Measurements from ENCODE around the gene RSPH6A. TPM values are rescaled to one million over a fixed set of nuclear protein-coding genes. Genes with fewer than 3 reads are reported as not detected.

RSPH6A gene
- total RNA-seq, result not detected

DNA sequence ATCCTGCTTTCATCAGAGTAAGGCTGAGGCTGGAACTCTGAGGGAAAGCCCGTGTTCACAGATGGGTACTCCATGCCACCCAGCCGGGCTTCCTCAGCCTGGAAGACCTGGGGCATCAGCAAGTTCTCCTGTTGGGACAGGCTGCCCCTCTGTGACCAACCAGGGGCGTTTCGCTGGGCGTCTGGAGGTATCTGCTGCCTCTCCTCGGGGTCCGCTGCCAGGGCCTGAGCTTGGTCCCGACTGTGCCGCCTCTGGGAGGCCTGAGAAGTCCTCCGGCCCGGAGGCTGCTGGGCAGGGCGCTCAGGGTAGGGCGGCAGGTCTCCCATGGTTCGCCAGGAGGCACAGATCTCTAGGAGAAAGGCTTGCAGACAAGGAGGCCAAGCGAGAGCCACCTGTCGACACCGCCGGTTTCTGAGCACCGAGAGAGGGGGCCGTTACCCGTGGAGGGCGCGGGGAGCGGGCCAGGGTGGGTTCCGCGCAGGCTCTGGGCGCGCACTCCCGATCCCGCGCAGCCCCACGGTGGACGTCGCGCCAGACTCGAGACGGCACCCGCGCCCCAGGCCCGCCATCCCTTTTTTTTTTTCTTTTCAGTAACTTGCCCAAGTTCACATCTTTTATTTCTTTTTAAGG is at the start of gene RSPH6A:
TSS of gene RSPH6A (minus strand) at position 458 of the 630 bp plus-strand sequence. CDS start at position 326, 132 bp downstream.
- DNase-seq (ENCODE audit: low spot score in 2 of 2) (no peak), FAIRE-seq (no peak)

DNA sequence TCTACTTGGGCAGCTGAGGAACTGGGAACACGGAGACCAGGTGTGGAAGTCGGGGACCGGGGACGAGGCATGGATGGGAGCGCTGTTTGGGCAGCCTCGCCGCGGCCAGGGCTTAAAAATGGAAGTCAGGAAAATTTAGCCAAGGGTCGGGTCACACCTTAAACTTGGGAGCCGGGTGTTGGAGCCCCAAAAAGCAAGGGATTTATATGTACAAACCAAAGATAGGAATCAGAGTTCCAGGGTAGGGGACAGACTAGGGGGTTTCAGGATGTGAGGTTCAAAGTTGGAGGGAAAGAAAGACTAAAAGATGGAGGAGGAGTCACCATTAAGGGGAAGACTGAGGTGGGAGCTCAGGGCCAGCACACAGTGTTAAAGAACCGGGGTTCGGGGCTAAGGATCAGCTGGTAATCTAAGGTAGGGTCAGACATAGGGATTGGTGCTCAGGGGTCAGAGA is 49.5 kb upstream of the RSPH6A start:
- no peak for FAIRE-seq
- DNase-seq (ENCODE audit: low spot score in 2 of 2), result no peak

DNA sequence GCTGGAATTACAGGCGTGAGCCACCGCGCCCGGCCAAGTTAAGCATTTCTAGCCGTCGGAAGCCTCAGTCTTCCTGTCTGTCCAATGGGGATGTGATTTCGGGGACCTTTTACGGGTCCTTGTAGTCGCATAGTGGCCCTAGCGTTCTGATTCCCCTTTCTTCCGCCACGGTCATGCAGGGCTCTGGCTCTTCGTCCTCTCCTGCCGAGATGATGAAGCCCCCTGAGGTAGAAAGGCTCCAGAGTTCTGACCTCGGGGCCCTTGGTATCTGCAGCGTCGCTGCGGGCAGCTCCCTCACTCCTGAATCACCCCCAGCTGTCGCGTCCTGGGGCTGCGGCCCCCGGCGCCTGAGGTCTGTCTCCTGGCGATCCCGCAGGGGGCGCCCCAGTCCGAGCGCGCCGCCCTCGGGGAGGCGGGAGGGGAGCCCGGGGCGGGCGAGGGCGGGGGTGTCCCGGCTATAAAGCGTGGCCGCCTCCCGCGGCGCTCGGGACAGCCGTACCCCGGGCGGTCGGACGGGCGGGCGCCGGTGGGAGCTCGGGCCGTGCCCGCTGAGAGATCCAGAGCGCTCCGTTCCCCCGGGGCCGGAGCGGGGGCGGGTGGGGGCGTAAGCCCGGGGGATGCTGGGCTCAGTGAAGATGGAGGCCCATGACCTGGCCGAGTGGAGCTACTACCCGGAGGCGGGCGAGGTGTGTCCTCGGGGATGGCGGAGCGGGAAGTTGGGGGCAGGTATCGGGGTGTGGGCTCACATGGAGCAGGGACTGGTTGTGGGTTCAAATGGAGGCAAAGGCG is 48.9 kb upstream of the RSPH6A start, which contains the start of gene FOXA3:
TSS of gene FOXA3 (plus strand) at position 487 of the 789 bp plus-strand sequence. CDS start at position 618, 131 bp downstream.
- DNase-seq (ENCODE audit: low spot score in 2 of 2) (peak; percentile 71 to 75), FAIRE-seq (no peak)

DNA sequence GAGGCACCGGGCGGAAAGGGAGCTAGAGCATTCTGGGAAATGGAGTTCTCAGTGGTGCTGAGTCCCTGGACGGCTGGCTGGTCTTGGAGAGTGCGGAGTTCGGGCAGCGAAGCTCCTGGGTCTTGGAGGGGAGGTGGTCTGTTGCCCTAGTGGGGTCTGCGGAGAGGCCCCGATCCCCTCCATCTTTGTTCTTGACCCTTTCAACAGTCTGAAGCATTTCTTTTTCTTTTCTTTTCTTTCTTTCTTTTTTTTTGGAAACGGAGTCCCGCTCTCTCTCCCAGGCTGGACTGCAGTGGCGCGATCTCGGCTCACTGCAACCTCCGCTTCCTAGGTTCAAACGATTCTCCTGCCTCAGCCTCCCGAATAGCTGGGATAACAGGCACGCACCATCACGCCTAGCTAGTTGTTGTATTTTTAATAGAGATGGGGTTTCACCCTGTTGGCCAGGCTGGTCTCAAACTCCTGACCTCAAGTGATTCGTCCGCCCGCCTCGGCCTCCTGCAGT is 48.3 kb upstream of the RSPH6A start:
- DNase-seq (ENCODE audit: low spot score in 2 of 2) (no peak), FAIRE-seq (no peak)

DNA sequence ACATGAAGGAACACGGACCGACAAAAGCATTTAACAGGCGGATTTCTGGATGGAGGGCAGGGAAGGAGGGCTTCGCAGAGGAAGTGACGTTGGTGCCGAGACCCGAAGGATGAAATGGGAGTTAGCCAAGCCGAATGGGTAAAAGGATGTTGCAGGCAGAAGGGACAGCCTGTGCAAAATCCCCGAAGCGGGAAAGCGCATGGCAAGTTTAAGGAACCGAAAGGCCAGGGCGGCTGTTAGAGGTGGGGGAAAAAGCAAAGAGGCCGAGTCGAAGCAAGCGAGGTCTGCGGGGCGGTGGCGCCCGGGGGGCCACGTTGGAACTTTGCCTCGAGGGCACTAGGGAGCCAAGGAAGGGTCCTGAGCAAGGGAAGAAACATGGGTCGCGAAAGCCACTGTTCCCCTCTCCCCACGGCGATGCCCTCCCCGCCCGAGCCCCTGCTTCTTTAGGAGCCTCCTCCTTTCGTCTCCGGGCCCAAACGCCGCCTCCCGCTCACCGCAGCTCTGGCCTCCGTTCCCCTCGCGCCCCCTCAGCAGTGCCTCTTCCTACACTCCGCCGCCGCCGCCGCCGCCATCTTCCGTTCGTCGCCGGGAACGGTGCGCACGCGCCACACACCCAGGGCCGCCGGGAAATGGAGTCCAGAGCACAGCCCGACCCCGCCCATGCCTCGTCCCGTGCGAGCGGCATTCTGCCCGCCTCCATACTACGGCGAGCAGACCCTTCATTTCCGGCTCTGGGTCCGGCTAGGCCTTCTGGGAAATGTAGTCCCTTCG is 47.6 kb upstream of the RSPH6A start, which contains the start of gene SYMPK:
TSS of gene SYMPK (minus strand) at position 584 of the 771 bp plus-strand sequence. CDS start 8,652 bp downstream, outside the sequence.
- FAIRE-seq, result peak; percentile 48
- peak; percentile 100 for DNase-seq (ENCODE audit: low spot score in 2 of 2)

DNA sequence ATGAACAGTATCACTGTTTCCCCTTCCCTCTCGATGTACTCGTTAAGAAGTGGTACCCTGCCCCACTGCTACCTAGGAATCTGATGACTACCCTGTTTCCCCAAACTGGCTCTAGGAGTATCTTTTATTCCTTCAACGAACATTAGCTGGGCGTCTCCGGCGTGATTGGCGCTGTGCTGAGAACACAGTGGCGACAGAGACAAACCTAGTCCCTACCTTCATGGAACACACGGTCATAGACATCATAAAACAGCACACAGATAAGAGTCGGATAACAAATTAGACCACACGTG is 47.1 kb upstream of the RSPH6A start:
- FAIRE-seq (no peak), DNase-seq (ENCODE audit: low spot score in 2 of 2) (no peak)

DNA sequence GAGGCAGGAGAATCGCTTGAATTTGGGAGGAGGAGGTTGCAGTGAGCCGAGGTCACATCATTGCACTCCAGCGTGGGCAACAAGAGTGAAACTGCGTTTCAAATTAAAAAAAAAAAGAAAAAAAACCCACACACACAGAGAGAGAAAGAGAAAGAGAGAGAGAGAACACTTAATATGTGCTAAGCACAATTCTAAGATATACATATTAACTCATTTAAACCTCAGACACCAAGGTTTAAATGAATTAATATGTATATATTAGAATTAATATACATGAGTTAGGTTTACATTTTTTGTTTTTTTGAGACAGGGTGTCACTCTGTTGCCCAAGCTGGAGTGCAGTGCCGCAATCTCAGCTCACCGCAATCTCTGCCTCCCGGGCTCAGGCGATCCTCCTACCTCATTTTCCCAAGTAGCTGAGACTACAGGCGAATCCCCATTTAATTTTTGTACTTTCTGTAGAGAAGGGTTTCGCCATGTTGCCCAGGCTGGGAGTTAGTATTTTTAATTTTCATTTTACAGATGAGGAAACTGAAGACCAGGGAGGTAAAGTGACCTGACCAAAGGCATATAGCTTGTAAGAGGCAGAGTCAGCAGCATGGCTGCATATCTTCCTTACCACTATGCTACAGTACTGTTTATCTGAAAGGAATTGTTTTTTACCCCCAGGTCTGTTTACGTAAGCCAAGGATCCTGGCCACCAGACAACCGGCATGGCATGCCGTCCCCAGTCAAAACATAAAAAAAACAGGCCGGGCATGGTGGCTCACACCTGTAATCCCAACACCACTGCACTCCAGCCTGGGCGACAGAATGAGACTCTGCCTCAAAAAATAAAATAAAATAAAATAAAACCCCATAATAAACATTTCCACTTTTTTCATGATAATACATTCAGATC is 45.5 kb upstream of the RSPH6A start:
- DNase-seq (ENCODE audit: low spot score in 2 of 2) (no peak), FAIRE-seq (no peak)

DNA sequence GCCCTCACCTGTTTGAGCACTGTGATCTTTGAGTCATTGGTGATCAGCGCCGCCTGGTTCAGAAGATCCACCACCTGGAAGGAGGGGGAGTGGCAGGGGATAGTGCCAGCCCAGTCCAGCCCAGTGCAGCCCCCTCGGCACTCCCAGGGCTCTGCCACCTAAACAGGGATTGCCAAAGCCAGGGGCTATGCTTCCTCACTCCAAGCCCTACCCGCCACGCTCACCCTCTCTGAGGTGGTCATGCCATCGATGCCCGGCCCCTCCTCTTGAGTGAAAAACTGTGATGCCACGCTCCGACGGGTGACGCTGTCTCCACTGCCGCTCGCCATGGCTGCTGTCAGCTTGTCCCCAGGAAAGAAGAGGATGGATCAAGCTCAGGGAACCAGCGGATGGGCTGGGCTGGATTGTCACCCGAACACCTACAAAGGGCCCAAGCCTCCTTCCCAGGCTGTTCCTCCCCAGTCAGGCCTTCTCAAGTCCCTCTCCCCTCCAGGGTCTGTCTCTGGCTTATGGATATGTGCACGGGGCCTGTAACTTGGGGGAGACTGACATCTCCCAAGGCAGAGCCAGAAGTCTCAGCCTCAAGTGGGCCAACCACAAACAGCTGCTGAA is 39.2 kb upstream of the RSPH6A start:
- FAIRE-seq, result no peak
- no peak for DNase-seq (ENCODE audit: low spot score in 2 of 2)

DNA sequence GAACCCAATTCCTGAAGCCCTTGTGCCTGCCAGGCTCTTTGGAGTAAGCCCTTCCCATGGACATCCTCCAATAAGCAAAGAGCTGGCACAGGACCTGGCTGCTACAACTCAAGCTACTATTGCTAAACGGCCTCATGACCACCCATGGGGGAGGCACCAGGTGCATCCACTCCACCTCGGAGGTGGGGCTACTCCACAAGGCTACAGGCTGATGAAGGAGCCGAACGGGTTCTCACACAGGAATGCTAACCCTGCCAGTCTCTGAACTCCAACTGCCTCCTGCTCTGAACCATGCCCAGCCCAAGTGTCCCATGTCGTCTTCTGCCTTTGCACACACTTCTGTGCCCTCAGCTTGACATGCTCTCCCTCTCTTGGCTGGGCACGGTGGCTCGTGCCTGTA is 37.9 kb upstream of the RSPH6A start:
- FAIRE-seq, result no peak
- no peak for DNase-seq (ENCODE audit: low spot score in 2 of 2)

DNA sequence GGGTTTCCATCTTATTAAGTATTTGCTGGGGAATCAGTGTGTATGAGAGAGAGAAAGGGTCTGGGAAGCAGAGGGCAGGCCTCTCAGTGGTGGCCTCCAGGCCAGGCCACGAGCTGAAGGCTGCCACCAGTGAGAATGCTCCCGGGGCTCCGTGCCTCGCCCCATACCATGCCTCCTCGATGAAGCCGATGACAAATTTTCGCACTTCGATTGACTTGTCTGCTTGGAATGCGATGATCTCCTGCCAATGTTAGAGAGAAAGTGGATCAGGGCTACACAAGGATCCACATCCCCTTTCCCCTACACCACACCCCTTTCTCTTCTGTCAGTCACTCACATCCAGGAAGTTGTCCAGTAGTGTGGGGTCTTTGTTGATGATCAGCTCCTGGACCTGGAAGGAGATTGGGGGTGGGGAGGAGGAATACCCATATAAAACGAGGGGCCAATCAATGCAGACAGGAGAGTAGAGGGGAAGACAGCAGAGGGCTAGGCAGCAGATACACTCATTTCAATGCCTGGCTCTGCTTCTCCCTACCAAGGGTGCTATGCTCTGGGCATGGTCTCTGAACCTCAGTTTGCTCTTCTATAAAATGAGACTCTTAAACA is 37.1 kb upstream of the RSPH6A start:
- FAIRE-seq (no peak), DNase-seq (ENCODE audit: low spot score in 2 of 2) (no peak)

DNA sequence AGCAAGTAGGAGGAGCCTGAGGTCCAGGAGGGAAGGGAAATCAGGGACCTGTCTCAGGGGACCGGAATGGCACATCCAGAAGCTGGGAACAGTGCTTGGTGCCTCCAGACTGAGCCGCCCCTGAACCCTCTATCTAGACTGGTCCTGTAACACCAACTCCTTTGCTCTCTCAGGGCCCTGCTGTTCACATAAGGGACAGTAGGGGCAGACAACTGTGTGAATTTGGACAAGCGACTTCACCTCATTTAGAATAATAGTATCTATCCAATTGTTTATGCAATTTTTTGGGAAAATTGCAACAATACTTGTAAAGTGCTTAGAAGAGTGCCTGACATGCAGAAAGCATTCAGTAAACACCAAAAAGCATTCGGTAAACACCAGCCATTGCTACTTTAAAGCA is 33.8 kb upstream of the RSPH6A start:
- no peak for FAIRE-seq
- DNase-seq (ENCODE audit: low spot score in 2 of 2), result no peak

DNA sequence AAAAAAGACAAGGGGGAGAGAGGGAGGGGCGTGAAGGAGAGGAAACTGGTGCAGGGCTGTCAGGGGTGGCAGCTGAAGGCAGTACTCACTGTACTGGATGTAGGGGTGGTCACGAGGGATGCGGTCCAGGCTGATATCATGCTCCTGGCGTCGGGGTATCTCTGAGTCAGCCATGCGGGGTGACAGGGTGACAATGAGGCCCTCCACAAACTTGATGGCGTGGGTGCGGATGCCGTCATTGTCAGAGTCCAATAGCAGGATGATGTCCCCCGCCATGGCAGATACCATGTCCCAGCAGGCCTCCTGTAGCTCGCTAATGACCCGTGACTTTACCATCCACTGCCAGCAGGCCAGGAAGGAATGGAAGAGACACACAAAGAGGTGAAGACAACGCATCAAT is 32.6 kb upstream of the RSPH6A start:
- FAIRE-seq (no peak), DNase-seq (ENCODE audit: low spot score in 2 of 2) (no peak)

DNA sequence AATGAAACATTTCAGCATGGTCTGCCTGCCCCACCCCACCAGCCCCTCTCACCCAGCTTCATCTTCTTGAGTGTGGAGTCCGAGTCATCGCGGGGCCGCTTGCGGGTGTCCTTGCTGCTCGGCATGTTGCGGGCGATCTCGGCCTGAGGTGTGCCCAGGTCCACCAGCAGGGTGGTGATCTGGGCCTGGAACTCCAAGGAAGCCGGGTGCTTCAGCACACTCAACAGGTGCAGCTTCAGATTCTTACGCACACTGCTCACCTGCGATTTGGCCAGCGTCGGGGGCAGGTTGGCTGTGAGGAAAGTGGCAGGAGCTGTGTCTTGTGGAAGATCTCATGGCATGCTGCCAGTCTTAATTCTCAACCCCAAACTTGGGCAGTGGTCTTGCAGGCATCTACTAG is 27.1 kb upstream of the RSPH6A start:
- FAIRE-seq, result no peak
- DNase-seq (ENCODE audit: low spot score in 2 of 2), result no peak

DNA sequence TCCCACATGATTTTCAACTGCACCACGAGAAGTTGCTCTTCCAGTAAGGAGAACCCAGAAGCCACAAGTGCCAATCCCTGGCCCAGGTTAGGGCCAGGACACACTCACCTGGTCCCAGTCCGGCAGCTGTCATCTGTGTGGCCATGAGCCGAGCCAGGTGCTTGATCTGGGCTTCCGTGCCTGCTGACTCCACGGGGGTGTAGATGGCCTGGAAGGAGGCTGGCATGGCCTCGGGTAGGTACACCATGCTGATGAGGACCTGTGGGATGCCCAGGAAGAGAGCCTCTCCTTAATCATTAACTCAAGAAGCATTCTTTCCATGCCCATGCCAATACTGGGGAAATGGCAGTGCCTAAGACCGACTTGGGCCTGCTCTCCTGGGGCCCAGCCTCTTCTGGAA is 19.9 kb upstream of the RSPH6A start:
- FAIRE-seq, result no peak
- no peak for DNase-seq (ENCODE audit: low spot score in 2 of 2)

DNA sequence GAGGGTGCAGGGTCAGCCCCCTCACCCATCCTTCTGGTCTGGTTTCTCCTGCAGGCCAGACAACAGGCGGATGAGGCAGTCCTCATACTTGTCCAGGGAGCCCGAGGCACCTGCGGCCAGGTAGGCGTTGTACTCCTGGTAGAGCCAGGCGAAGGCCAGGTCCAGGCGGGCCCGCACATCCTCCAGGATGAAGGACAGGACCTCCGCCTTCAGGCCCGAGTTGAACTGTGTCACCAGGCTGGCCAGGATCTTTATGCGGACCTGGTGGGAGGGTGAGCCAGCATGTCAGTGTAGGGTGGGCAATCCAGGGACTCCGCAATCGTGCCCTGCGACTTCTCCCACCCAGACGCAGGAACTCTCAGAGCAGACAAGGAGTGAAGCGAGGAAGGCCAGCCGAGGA is 13.8 kb upstream of the RSPH6A start:
- DNase-seq (ENCODE audit: low spot score in 2 of 2) (no peak), FAIRE-seq (no peak)

DNA sequence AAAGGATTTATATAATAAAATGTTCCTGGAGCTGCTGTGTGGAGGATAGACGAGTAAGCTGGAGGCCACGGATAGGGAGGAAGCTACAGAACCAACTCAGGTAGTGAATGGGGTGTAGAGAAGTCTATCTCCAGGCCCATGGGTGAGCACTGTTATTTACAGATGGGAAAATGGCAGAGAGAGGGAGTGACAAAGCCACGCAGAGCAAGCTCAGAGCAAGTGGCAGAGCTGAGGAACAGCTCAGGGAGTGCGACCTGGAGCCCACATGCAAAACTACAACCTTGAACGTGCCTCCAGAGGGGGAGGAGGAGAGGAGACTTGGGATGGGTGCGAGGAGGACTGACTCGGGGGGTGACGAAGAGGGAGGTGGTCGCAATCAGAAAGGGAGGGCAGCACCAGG is 13.4 kb upstream of the RSPH6A start:
- FAIRE-seq (no peak), DNase-seq (ENCODE audit: low spot score in 2 of 2) (no peak)

DNA sequence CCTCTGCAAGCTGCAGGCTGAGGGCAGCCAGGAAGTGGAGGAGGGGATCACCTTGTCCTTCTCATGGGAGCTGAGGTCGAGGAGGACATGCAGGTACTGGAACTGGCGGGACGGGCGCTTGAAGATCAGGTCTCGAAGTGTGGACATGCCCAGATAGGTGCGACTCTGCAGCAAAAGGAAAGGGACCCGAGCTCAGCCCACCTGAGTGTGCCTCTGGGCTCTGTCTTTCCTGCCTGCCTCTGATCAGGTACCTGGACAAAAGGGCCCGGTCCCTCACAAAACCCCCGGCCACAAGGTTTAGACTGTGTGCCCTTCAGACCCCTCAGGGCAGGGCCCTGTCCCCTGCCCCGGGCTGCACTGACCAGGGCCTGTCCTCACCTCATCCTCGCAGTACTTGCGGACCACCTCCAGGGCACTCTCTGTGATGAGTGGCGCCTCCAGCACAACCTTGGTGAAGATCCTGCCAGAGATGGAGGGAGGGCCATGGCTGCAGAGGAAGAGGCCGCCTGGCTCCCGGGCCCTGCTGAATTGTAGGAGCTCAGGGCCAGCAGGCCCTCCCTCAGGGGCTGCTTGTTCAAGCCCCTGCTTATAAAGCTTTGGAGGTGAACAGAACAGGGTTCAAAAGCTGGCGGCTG is 12.5 kb upstream of the RSPH6A start:
- DNase-seq (ENCODE audit: low spot score in 2 of 2) (no peak), FAIRE-seq (no peak)

DNA sequence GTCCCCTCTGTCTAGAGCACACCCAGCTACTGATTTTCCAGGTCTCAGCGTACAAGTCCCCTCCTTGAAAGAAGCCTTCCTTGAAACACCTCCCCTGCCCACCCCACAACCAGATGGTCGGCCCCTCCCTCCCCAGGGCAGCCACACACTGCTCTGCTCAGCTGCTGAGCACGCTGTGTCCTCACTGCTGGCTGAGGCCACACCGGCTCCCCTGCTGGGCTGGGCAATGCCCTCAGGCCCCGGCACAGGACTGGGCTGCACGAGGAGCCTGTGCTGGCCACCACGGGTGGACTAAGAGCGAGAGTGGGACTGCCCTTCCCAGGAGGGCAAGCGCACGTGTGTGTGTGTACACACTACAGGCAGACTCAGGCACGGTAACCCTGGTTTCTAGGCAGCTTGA is 11.8 kb upstream of the RSPH6A start:
- DNase-seq (ENCODE audit: low spot score in 2 of 2), result no peak

More for the DNA sequence above, 11.8 kb upstream of the RSPH6A start:
- no peak for FAIRE-seq

Data from frontal cortex (tissue), 4 donors.